ENCODE data around the gene IL7R. TPM values are rescaled to one million over a fixed set of nuclear protein-coding genes. Genes with fewer than 3 reads are reported as not detected.

The IL7R gene
- total RNA-seq, 1 donor from 2014 or later: 0.92 TPM

Other genes starting within 250 kb of the IL7R start
- gene SPEF2, start 239.0 kb upstream of the IL7R start, total RNA-seq: 2.2 TPM
- gene CAPSL, start 81.7 kb downstream of the IL7R start, total RNA-seq: not detected
- gene UGT3A1, start 134.5 kb downstream of the IL7R start, total RNA-seq: not detected
- not detected for gene UGT3A2, start 210.0 kb downstream of the IL7R start, total RNA-seq

Measured in cardiac septum (tissue), 1 donor.